ENCODE measurements around the gene RIPK1. TPM values are rescaled to one million over a fixed set of nuclear protein-coding genes. Genes with fewer than 3 reads are reported as not detected.

The RIPK1 gene
- total and polyA plus RNA-seq, 10 of the 15 experiments (the other 5 are each of a cell fraction or from before 2014, with no cell fraction given), result 1.6 to 11.2 (median 6.3) TPM

GRCh38 chr6:3033652-3034051, 34.6 kb upstream of the RIPK1 start (continued):
- TF ChIP-seq FOXM1 (IDR thresholded peaks at IDR 0.05; ENCODE audit: low read depth, low read length), result no peak

- Histone ChIP-seq H3K27me3 (replicated peaks in 1 of 2; ENCODE audit: control insufficient read depth in 2 of 2, insufficient read depth in 2 of 2, low read length in 1 of 2) (peaks cover 3 to 4% of the 10 kb centered on the region in 2 experiments; a peak in 2 of 4 replicates), H3K4me1 (ENCODE audit: control insufficient read depth, insufficient read depth, low read length) (no peaks in the 10 kb centered on the region), H3K36me3 (ENCODE audit: control insufficient read depth in 2 of 2, insufficient read depth in 2 of 2, low read length in 1 of 2) (no peaks in the 10 kb centered on the region), H3K9ac (ENCODE audit: control insufficient read depth, insufficient read depth, low read length) (no peak overlapping the region), H3K79me2 (ENCODE audit: control insufficient read depth, insufficient read depth, low read length) (no peaks in the 10 kb centered on the region), H3K9me3 (replicated peaks; ENCODE audit: control insufficient read depth, insufficient read depth, low read length) (no peaks in the 10 kb centered on the region), H3K4me2 (ENCODE audit: control insufficient read depth, insufficient read depth) (no peak overlapping the region), H2AFZ (ENCODE audit: control insufficient read depth, low read depth, low read length) (no peak overlapping the region), H3K4me3 (no peak overlapping the region), H3K27ac (ENCODE audit: control insufficient read depth, insufficient read depth) (no peak overlapping the region), H4K20me1 (ENCODE audit: control insufficient read depth, insufficient read depth) (no peaks in the 10 kb centered on the region)
- intact Hi-C loops (cut with micrococcal nuclease; ENCODE audit: unreplicated experiment) (no loop called here), in situ Hi-C loops (cut with MboI) (no loop called here)
- SMC1A ChIA-PET (ENCODE audit: uncharacterized antibody, unreplicated experiment), result interaction anchor here (0.6 kb wide), 1 partner anchor 103 kb away, joined by 3 read pairs; no protein-coding TSS in a partner anchor
- no peak for FAIRE-seq
- DNase-seq (ENCODE audit: low read depth, low spot score), result no peak
- TF ChIP-seq TCF3 (IDR thresholded peaks at IDR 0.05; ENCODE audit: borderline replicate concordance, insufficient read depth, low read depth, low read length) (no peak), NKRF (conservative IDR thresholded peaks at IDR 0.05) (no peak), CBX5 (IDR thresholded peaks at IDR 0.05; ENCODE audit: low read depth) (no peak), ASH2L (IDR thresholded peaks at IDR 0.05; ENCODE audit: borderline replicate concordance, low read depth) (no peak), RELB (IDR thresholded peaks at IDR 0.05; ENCODE audit: low read depth) (no peak), PAX8 (IDR thresholded peaks at IDR 0.05) (no peak), RB1 (IDR thresholded peaks at IDR 0.05; ENCODE audit: borderline replicate concordance) (no peak), MEF2A (IDR thresholded peaks at IDR 0.05; ENCODE audit: insufficient read depth, low read depth, low read length) (no peak), ATF3 (IDR thresholded peaks at IDR 0.05; ENCODE audit: borderline replicate concordance, extremely low read depth, low read depth, low read length) (no peak), CBX3 (IDR thresholded peaks at IDR 0.05; ENCODE audit: borderline replicate concordance, low read depth) (no peak), SPI1 (IDR thresholded peaks at IDR 0.05; ENCODE audit: borderline replicate concordance, insufficient read depth, low read depth, low read length) (no peak), TBL1XR1 (IDR thresholded peaks at IDR 0.05; ENCODE audit: low read depth, low read length) (no peak), GABPA (IDR thresholded peaks at IDR 0.05; ENCODE audit: low read depth) (no peak), NR2C1 (IDR thresholded peaks at IDR 0.05) (no peak), FOXK2 (IDR thresholded peaks at IDR 0.05) (no peak), EGR1 (IDR thresholded peaks at IDR 0.05; ENCODE audit: borderline replicate concordance in 1 of 2, low read depth in 2 of 2, low read length in 2 of 2) (no peak), HCFC1 (IDR thresholded peaks at IDR 0.05; ENCODE audit: low read length) (no peak), POLR2AphosphoS5 (IDR thresholded peaks at IDR 0.05; ENCODE audit: low read length) (no peak)
- RAD21 ChIA-PET (ENCODE audit: unreplicated experiment), result no interaction called here
- CTCF ChIA-PET, result interaction anchor here (0.9 to 1.1 kb wide), 2 partner anchors 104 to 189 kb away, joined by 3 read pairs; no protein-coding TSS in a partner anchor
- 41% methylated on average over 5 of the region's 5 CpGs for WGBS (ENCODE audit: insufficient coverage, insufficient replicate concordance, low lambda C conversion rate, missing lambda C conversion rate)
- no peak for ATAC-seq
- no TSS peak for BruUV-seq (replicated peaks)
- POLR2A ChIA-PET, result no interaction called here
Observed at GRCh38 chr6:3035397-3035796, 32.9 kb upstream of the RIPK1 start.

Measured in GM12878 (cell line).